ENCODE data around the gene NUDCD3.

The NUDCD3 gene

GRCh38 chr7:44347546-44348114, 142.8 kb downstream of the NUDCD3 start:
- DNase-seq = no peak

- DNase-seq = no peak
Measured at GRCh38 chr7:44346063-44346462, 144.4 kb downstream of the NUDCD3 start.

GRCh38 chr7:44341401-44341800, 149.1 kb downstream of the NUDCD3 start:
- DNase-seq = no peak

- DNase-seq = no peak
Measured at GRCh38 chr7:44338600-44338999, 151.9 kb downstream of the NUDCD3 start.

GRCh38 chr7:44336491-44336890, 154.0 kb downstream of the NUDCD3 start:
- no peak for DNase-seq

GRCh38 chr7:44335184-44335583, 155.3 kb downstream of the NUDCD3 start:
- no peak for DNase-seq

GRCh38 chr7:44334734-44335097, 155.7 kb downstream of the NUDCD3 start:
- no peak for DNase-seq

- DNase-seq = no peak
Measured at GRCh38 chr7:44333911-44334733, 156.3 kb downstream of the NUDCD3 start.

- DNase-seq = no peak
Measured at GRCh38 chr7:44331682-44332081, 158.8 kb downstream of the NUDCD3 start.

GRCh38 chr7:44330331-44330730, 160.1 kb downstream of the NUDCD3 start:
- no peak for DNase-seq

- DNase-seq = no peak
Measured at GRCh38 chr7:44329888-44330287, 160.6 kb downstream of the NUDCD3 start.
